ENCODE results near the gene RBM19. TPM values are rescaled to one million over a fixed set of nuclear protein-coding genes. Genes with fewer than 3 reads are reported as not detected.

The RBM19 gene
- total and polyA plus RNA-seq, 4 donors = 7.9 to 18.7 (median 9.0) TPM

GRCh38 chr12:113778432-113779132, 187.5 kb downstream of the RBM19 start:
- Histone ChIP-seq H3K9me3 (ENCODE audit: control insufficient read depth in 4 of 4, low read length in 3 of 4) (no peaks in the 10 kb centered on the region), H3K4me1 (ENCODE audit: control insufficient read depth in 4 of 4, insufficient read depth in 4 of 4, low read length in 3 of 4) (no peaks in the 10 kb centered on the region), H3K27me3 (ENCODE audit: control insufficient read depth in 4 of 4, insufficient read depth in 4 of 4, low read length in 3 of 4) (no peaks in the 10 kb centered on the region), H3K36me3 (ENCODE audit: control insufficient read depth in 4 of 4, insufficient read depth in 3 of 4, low read depth in 1 of 4, low read length in 3 of 4) (no peaks in the 10 kb centered on the region), H3K27ac (ENCODE audit: low read depth in 1 of 2, low read length in 2 of 2) (no peak overlapping the region), H3K9ac (ENCODE audit: low read depth in 1 of 2, low read length in 2 of 2) (no peak overlapping the region), H3K4me3 (ENCODE audit: low read depth in 1 of 3, low read length in 3 of 3) (no peak overlapping the region)
- no peak for TF ChIP-seq CTCF (IDR thresholded peaks at IDR 0.05; ENCODE audit: low read depth, low read length, missing input control)
- no peak for TF ChIP-seq EGR1 (IDR thresholded peaks at IDR 0.05; ENCODE audit: low read depth in 2 of 2)
- TF ChIP-seq REST (IDR thresholded peaks at IDR 0.05) = no peak
- TF ChIP-seq HNF4G (IDR thresholded peaks at IDR 0.05) = no peak
- no peak for DNase-seq (ENCODE audit: low spot score)
- 63% methylated on average over 12 of the region's 12 CpGs for WGBS

GRCh38 chr12:113777751-113778150, 188.4 kb downstream of the RBM19 start:
- no peaks in the 10 kb centered on the region for H3K27me3 ChIP-seq (ENCODE audit: control insufficient read depth in 4 of 4, insufficient read depth in 4 of 4, low read length in 3 of 4)
- H3K4me3 ChIP-seq (ENCODE audit: low read depth in 1 of 3, low read length in 3 of 3) = no peak overlapping the region
- no peaks in the 10 kb centered on the region for H3K9me3 ChIP-seq (ENCODE audit: control insufficient read depth in 4 of 4, low read length in 3 of 4)
- no peaks in the 10 kb centered on the region for H3K36me3 ChIP-seq (ENCODE audit: control insufficient read depth in 4 of 4, insufficient read depth in 3 of 4, low read depth in 1 of 4, low read length in 3 of 4)
- no peak for DNase-seq (ENCODE audit: low spot score)
- no peaks in the 10 kb centered on the region for H3K4me1 ChIP-seq (ENCODE audit: control insufficient read depth in 4 of 4, insufficient read depth in 4 of 4, low read length in 3 of 4)
- no peak overlapping the region for H3K9ac ChIP-seq (ENCODE audit: low read depth in 1 of 2, low read length in 2 of 2)
- no peak overlapping the region for H3K27ac ChIP-seq (ENCODE audit: low read depth in 1 of 2, low read length in 2 of 2)
- TF ChIP-seq ATF3 (IDR thresholded peaks at IDR 0.05) (no peak), RXRA (IDR thresholded peaks at IDR 0.05) (no peak), CTCF (IDR thresholded peaks at IDR 0.05; ENCODE audit: low read depth, low read length, missing input control) (no peak)
- WGBS = 91% methylated on average over 2 of the region's 2 CpGs

- no peak for DNase-seq (ENCODE audit: low spot score)
- Histone ChIP-seq H3K36me3 (ENCODE audit: control insufficient read depth in 4 of 4, insufficient read depth in 3 of 4, low read depth in 1 of 4, low read length in 3 of 4) (no peaks in the 10 kb centered on the region), H3K9ac (ENCODE audit: low read depth in 1 of 2, low read length in 2 of 2) (no peak overlapping the region), H3K27ac (ENCODE audit: low read depth in 1 of 2, low read length in 2 of 2) (no peak overlapping the region), H3K4me1 (ENCODE audit: control insufficient read depth in 4 of 4, insufficient read depth in 4 of 4, low read length in 3 of 4) (no peaks in the 10 kb centered on the region), H3K9me3 (ENCODE audit: control insufficient read depth in 4 of 4, low read length in 3 of 4) (no peaks in the 10 kb centered on the region), H3K4me3 (ENCODE audit: low read depth in 1 of 3, low read length in 3 of 3) (no peak overlapping the region), H3K27me3 (ENCODE audit: control insufficient read depth in 4 of 4, insufficient read depth in 4 of 4, low read length in 3 of 4) (no peaks in the 10 kb centered on the region)
- WGBS = 91% methylated on average over 7 of the region's 7 CpGs
- TF ChIP-seq SP1 (IDR thresholded peaks at IDR 0.05) (no peak), NR2F2 (IDR thresholded peaks at IDR 0.05) (no peak), JUND (IDR thresholded peaks at IDR 0.05) (no peak), HNF4G (IDR thresholded peaks at IDR 0.05) (no peak), TAF1 (conservative IDR thresholded peaks at IDR 0.05) (no peak), RAD21 (IDR thresholded peaks at IDR 0.05) (no peak), CTCF (IDR thresholded peaks at IDR 0.05; ENCODE audit: low read depth, low read length, missing input control) (no peak), ZBTB33 (IDR thresholded peaks at IDR 0.05) (no peak), YY1 (IDR thresholded peaks at IDR 0.05) (no peak), FOXA1 (IDR thresholded peaks at IDR 0.05) (no peak)
Measured at GRCh38 chr12:113776536-113776935, 189.6 kb downstream of the RBM19 start.
